Ascending aorta (tissue), 2 donors: ENCODE data around the gene AK4. TPM values are rescaled to one million over a fixed set of nuclear protein-coding genes. Genes with fewer than 3 reads are reported as not detected.

Source experiments
- DNase-seq, 2 donors: peaks; one replicate each; pipeline ENCODE4 v3.0.0-alpha.2; 2019; ENCODE audit warnings: low spot score in 2 of 2
- H3K27ac ChIP-seq, 2 donors: fragments of 200-600 bp; sonication (generic); one replicate each; pipeline ENCODE4 v1.5.1; 2016 to 2017; ENCODE audit warnings: mild to moderate bottlenecking in 1 of 2
- H3K27me3 ChIP-seq: fragments of 200-600 bp; sonication (generic); one replicate; pipeline ENCODE4 v1.5.1; 2017
- H3K36me3 ChIP-seq, 2 donors: fragments of 200-600 bp; sonication (generic); one replicate each; pipeline ENCODE4 v1.5.1; 2016
- H3K4me1 ChIP-seq, 2 donors: fragments of 200-600 bp; sonication (generic); one replicate each; pipeline ENCODE4 v1.5.1; 2016 to 2017; ENCODE audit warnings: mild to moderate bottlenecking in 1 of 2
- H3K4me3 ChIP-seq, 2 donors: fragments of 200-600 bp; sonication (generic); one replicate each; pipeline ENCODE4 v1.5.1; 2016 to 2017; ENCODE audit warnings: mild to moderate bottlenecking in 1 of 2
- H3K9me3 ChIP-seq, 2 donors: fragments of 200-600 bp; sonication (generic); one replicate each; pipeline ENCODE4 v1.5.1; 2016
- CTCF ChIP-seq, 3 experiments: fragments of 200-600 bp in 2 of 3; fragments of 450-650 bp in 1 of 3; sonication (generic) in 2 of 3; IDR thresholded peaks; one replicate each; pipeline ENCODE4 v1.5.1; 2016 to 2019; ENCODE audit warnings: antibody characterized with exemption in 3 of 3, mild to moderate bottlenecking in 1 of 3, moderate library complexity in 1 of 3
- intact Hi-C: fragments of 100-400 bp; cut with DNase I; formaldehyde crosslinking; loops from one replicate; pipeline ENCODE4 v1.15.1; 2023
- total RNA-seq: library from RNA; depleted of rRNA; stranded (reverse); fragments of >200 nt; gene quantifications from one replicate; pipeline ENCODE4 v1.1.0, GENCODE V29; 2016

Gene AK4
- total RNA-seq, 1 donor from 2014 or later, result 29.5 TPM

- intact Hi-C loops, result no loop called here
Observed at GRCh38 chr1:65210325-65210724, 62.3 kb downstream of the AK4 start.

GRCh38 chr1:65211331-65211730 lies 63.3 kb downstream of the AK4 start:
- TF ChIP-seq CTCF (IDR thresholded peaks at IDR 0.05), result no peak
- no peaks in the 10 kb centered on the region for H3K27me3 ChIP-seq
- intact Hi-C loops, result no loop called here

More at GRCh38 chr1:65210325-65210724, 62.3 kb downstream of the AK4 start:
- no peak for TF ChIP-seq CTCF (IDR thresholded peaks at IDR 0.05)
- Histone ChIP-seq H3K4me3 (no peak overlapping the region), H3K36me3 (no peaks in the 10 kb centered on the region), H3K27ac (no peak overlapping the region), H3K9me3 (no peaks in the 10 kb centered on the region), H3K27me3 (no peaks in the 10 kb centered on the region), H3K4me1 (peaks cover 0 to 3% of the 10 kb centered on the region in 2 donors)
- DNase-seq, result no peak

GRCh38 chr1:65213271-65214023 lies 65.4 kb downstream of the AK4 start:
- intact Hi-C loops, result no loop called here
- Histone ChIP-seq H3K9me3 (no peaks in the 10 kb centered on the region), H3K4me3 (no peak overlapping the region), H3K27me3 (no peaks in the 10 kb centered on the region), H3K27ac (no peak overlapping the region), H3K36me3 (no peaks in the 10 kb centered on the region), H3K4me1 (peaks cover 0 to 3% of the 10 kb centered on the region in 2 donors)
- TF ChIP-seq CTCF (IDR thresholded peaks at IDR 0.05), result no peak
- no peak for DNase-seq

More at GRCh38 chr1:65211331-65211730, 63.3 kb downstream of the AK4 start:
- Histone ChIP-seq H3K4me3 (no peak overlapping the region), H3K4me1 (peaks cover 0 to 3% of the 10 kb centered on the region in 2 donors), H3K36me3 (no peaks in the 10 kb centered on the region), H3K27ac (no peak overlapping the region), H3K9me3 (no peaks in the 10 kb centered on the region)
- DNase-seq, result no peak

- no peak overlapping the region for H3K27ac ChIP-seq
- H3K9me3 ChIP-seq, result no peaks in the 10 kb centered on the region
- intact Hi-C loops, result loop anchor here (5.0 kb wide), 1 partner anchor 473 kb away; no protein-coding TSS in a partner anchor
- H3K36me3 ChIP-seq, result peaks cover 1 to 3% of the 10 kb centered on the region in 2 donors
- no peaks in the 10 kb centered on the region for H3K27me3 ChIP-seq
- no peak for DNase-seq
- no peak overlapping the region for H3K4me3 ChIP-seq
- no peaks in the 10 kb centered on the region for H3K4me1 ChIP-seq
- no peak for TF ChIP-seq CTCF (IDR thresholded peaks at IDR 0.05)
Observed at GRCh38 chr1:65214340-65215027, 66.5 kb downstream of the AK4 start.

- no peaks in the 10 kb centered on the region for H3K27me3 ChIP-seq
- no peak for DNase-seq
- intact Hi-C loops, result loop anchor here (5.0 kb wide), 1 partner anchor 470 kb away; no protein-coding TSS in a partner anchor
- H3K9me3 ChIP-seq, result no peaks in the 10 kb centered on the region
- no peaks in the 10 kb centered on the region for H3K4me1 ChIP-seq
- no peak overlapping the region for H3K4me3 ChIP-seq
- H3K36me3 ChIP-seq, result peaks cover 10 to 15% of the 10 kb centered on the region in 2 donors
- H3K27ac ChIP-seq, result no peak overlapping the region
- no peak for TF ChIP-seq CTCF (IDR thresholded peaks at IDR 0.05)
Observed at GRCh38 chr1:65216989-65217388, 69.0 kb downstream of the AK4 start.
